HG02938 (cell line): ENCODE data around the gene TERB2.
"Not testable (repeated sequence)": the region's sequence is repeated elsewhere in the genome, so short reads cannot be mapped to it uniquely, and the experiment has no call there.

ENCODE experiments used
- ATAC-seq: cut with Tn5 transposase; IDR thresholded peaks from one replicate; pipeline ENCODE4 v1.9.1; 2021; ENCODE audit warnings: mild to moderate bottlenecking, moderate library complexity; ENCODE audit not compliant: unreplicated experiment

Gene TERB2, protein sequence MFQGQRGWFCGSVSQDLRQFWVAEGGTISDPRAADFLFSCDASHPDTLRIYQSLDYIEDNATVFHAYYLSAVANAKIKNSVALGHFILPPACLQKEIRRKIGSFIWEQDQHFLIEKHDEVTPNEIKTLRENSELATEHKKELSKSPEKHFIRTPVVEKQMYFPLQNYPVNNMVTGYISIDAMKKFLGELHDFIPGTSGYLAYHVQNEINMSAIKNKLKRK

DNA sequence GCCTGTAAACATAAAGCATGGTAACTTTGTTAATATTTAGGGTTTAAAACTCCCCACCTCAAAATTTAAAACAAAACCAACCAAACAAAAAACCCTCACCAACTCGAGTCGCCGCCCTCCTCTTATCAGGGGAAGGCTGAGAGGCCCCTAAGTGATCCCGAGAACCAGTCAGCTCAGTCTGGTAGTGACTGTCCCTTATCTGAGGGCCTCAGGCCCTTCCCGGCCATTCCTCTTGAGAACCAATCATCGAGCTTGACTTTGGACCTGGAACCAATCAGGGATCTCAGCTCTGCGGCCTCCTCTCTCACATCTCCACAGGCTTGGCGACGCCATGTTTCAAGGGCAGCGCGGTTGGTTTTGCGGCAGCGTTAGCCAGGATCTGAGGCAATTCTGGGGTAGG lies at the start of gene TERB2:
Gene TERB2, plus strand, starts transcription at position 300 of the 400 bp plus-strand sequence. Its CDS starts 32 bp downstream, at position 332.
- ATAC-seq, result no peak

DNA sequence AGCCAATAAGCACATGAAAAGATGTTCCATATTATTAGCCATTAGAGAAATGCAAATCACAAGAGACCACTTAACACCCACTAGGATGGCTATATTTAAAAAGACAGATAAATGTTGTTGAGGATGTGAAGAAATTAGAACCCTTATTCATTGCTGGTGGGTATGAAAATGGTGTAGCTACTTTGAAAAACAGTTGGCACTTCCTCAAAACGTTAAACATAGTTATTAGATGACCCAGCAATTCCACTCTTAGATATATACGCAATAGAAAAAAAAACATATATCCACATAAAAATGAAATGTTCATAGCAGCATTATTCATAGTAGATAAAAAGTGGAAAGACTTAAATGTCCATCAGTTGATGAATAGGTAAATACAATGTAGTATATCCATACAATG lies 47.1 kb upstream of the TERB2 start:
- ATAC-seq, result no peak

DNA sequence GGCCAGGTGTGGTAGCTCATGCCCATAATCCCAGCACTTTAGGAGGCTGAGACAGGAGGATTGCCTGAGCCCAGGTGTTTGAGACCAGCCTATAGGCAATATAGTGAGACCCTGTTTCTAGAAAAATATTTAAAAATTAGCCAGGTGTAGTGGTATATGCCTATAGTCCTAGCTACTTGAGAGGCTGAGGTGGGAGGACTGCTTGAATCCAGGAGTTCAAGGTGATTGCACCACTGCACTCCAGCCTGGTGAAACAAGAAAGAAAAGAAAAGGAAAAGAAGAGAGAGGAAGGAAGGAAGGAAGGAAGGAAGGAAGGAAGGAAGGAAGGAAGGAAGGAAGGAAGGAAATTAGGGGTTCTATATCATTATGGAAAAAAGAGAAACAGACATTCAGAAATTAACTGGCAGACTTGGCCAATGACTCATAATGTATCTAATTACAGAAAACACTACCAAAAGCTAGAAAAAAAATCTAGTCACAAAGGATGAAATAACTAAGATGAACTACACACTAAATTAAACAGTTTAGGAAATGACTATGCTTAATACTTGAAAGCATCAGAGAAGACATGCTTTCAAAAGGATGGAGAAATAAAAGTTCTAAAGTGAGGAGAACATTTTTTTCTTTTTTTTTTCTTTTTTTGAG lies 45.4 kb upstream of the TERB2 start:
- no peak for ATAC-seq

DNA sequence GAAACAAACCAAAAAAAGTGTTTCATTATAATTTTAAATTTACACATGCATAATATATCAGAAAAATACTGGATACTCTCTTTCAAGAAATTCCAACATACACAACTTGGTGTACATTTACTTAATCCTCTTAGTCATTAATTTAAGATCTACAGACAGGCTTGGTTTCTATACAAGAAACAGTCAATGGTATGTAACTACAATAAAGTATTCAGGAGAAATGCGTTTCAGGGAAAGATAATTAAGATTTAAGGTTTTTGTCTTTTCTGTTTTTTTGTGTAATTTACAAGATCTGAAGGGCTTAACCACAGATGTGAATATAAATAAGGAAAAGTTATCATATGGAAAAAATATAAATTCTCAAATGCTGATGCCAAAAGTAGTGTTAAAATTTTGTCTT lies 44.3 kb upstream of the TERB2 start:
- not testable (repeated sequence) for ATAC-seq

DNA sequence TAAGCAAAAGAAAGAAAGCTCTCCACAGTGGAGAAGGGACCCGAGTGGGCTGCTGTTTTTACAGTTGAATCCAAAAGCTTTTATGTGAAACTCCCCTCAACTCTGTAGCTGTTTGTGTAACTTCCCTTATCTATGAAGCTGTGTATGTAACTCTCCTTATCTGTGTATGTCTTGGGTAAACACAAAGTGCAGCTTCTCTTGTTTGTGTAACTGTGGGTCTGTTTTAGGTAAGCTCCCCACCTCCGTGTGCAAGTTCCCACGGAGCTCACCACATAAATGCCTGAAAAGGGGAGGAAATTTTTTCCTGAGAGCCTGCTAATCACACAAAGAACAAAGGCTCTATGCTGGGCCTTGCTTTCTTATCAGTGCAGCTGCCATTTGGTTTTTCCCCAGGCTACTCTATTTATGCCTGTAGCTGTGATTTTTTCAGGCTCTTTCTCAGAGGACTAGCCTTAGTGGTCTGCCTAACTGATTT lies 43.5 kb upstream of the TERB2 start:
- ATAC-seq, result not testable (repeated sequence)

DNA sequence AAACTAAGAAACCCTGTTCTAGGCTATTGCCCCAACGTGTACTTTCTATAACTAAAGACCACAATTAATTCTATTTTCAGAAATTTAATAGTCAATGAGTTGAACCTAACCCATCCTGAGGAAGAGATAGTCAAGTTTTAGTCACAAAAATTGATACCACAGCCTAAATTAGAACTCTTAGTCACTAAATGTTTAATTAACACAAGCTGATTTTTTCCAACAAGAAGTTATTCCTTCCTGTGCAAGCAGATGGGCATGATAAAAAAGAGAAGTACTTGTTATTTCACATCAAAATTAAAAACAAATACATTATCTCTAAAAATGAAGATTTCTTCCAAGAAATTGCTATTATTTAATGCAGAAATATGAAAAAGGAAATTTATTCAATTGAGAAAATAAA lies 38.4 kb upstream of the TERB2 start:
- no peak for ATAC-seq

DNA sequence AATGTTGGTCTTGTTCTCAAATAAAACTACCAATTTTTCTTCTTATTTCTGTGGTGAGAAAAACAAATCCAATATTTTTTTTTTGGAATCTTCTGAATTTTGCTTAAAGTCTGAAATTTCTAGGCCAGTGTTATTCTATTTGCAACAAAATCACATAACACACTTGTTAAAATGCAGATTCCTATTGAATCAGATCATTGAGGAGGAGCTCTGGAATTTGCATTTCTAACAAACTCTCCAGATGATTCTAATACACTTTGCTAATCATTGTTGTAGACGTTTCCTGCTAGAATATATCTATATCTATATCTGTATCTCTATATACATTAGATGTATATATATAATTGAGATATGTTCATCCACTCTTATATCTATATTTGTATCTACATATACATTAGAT lies 27.8 kb upstream of the TERB2 start:
- not testable (repeated sequence) for ATAC-seq

DNA sequence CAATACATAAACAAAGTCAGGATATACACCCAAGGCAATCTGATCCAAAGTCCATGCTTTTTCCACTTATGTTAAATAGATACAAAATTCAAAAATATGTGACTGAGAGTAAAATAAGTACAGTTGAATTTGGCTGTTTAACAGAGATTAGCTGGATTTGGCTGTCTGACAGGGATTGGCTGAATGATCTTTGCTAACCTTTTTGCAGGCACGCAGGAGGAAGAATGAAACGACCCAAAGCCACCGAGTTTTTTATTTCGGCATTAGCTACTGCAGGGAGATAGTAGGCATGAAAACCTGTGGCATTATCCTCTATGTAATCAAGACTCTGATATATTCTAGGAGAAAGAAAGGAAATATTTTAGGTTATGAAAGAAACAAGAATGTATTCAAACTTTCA lies 26.2 kb upstream of the TERB2 start:
- not testable (repeated sequence) for ATAC-seq

DNA sequence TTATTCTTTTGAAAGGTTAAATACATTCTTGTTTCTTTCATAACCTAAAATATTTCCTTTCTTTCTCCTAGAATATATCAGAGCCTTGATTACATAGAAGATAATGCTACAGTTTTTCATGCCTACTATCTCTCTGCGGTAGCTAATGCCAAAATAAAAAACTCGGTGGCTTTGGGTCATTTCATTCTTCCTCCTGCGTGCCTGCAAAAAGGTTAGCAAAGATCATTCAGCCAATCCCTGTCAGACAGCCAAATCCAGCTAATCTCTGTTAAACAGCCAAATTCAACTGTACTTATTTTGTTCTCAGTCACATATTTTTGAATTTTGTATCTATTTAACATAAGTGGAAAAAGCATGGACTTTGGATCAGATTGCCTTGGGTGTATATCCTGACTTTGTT lies 1.8 kb downstream of the TERB2 start:
- not testable (repeated sequence) for ATAC-seq

DNA sequence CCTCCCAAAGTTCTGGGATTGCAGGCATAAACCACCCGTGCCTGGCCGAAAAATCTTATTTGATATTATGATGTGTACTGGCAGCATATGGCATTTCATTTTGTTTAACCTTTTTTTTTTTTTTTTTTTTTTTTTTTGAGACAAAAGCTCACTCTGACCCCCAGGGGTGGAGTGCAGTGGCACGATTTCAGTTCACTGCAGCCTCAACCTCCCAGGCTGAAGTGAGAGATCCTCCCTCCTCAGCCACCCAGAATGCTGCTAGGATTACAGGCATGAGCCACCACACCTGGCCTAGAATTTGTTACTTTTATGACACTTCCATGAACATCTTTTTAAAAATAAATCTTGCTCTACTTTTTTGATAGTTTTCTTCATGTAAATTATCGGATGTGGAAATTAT lies 12.0 kb downstream of the TERB2 start:
- no peak for ATAC-seq

DNA sequence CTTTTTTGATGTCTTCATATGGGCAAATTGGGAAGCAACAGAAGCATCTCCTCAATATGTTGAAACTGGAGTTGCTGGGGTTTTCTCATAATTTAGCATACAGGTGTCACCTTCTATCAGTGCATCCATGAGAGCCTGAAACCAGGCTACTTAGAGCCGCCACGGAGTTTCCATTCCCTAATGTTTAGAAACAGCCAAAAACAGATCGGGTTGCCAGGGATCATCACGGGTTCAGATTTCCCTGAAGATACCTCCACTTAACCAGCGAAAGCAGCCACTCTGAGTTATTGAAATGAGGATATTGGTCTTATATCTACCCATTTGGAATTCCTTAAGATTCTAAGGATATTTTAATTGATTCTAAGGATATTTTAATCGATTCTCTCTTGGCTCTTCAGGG lies 14.5 kb downstream of the TERB2 start:
- ATAC-seq, result no peak

DNA sequence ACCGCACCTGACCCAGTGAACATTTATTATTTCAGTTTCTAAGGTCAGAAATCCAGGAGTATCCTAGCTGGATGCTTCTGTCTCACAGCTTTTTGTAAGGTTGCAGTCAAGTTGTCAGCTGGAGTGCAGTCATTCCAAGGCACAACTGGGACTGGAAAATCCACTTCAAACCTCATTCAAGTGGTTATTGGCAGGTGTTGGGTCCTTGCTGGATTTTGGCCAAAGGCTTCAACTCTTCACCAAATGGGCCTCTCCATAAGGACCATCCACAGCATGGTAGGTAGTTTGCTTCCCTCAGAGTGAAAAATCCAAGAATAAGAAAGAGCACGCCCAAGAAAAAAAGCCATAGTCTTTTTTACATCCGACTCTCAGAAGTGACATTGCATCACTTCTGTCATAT lies 19.7 kb downstream of the TERB2 start:
- ATAC-seq, result not testable (repeated sequence)

DNA sequence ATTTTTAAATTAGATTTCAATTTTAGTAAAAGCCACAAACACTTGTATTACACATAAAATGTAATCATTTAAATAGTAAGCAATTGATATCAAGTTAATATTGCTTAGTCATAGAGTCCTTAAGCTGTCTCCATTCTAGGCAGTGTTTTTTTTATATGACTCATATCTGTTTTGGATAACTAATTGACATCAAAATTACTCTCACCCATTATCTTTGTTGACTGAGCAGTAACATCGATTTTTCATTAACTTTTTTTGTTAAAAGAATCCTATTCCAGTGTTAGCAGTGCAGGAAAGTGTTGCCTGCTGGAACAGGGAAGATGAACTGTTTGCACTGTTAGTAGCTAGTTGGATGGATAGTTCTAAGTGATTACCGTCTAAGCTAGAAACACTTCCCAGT lies 21.3 kb downstream of the TERB2 start:
- ATAC-seq, result not testable (repeated sequence)

DNA sequence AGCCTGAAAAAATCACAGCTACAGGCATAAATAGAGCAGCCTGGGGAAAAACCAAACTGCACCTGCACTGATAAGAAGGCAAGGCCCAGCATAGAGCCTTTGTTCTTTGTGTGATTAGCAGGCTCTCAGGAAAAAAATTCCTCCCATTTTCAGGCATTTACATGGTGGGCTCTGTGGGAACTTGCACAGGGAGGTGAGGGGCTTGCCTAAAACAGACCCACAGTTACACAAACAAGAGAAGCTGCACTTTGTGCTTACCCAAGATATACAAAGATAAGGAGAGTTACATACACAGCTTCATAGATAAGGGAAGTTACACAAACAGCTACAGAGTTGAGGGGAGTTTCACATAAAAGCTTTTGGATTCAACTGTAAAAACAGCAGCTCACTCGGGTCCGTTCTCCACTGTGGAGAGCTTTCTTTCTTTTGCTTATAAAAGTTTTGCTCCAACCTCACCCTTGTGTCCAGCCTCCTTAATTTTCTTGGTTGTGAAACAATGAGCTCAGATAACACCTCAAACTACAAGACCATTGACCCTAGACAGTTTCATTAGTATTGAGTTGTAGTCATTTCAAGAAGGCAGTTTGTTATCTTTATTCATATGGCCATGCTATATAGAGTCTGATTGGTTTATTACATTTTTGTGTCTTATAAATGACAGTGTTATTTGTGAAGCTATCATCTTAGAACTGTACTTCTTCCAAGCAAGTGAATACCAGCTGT lies 23.3 kb downstream of the TERB2 start:
- ATAC-seq, result not testable (repeated sequence)

DNA sequence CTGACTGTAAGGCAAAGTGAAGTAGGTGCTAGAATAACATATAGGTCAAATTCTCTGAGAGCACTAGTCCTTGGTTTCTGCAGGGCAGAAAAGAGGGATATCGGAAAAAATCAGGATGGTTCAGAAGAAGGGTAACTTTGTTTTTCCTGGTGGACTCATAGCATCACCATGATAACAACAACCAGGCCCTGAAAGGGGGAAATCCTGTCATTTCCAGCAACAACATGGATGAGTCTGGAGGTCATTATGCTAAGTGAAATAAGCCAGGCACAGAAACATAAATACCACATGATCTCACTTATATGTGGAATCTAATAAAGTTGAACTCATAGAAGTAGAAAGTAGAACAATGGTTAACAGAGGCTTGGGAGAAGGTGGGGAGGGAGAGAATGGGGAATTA lies 27.7 kb downstream of the TERB2 start:
- ATAC-seq, result not testable (repeated sequence)

DNA sequence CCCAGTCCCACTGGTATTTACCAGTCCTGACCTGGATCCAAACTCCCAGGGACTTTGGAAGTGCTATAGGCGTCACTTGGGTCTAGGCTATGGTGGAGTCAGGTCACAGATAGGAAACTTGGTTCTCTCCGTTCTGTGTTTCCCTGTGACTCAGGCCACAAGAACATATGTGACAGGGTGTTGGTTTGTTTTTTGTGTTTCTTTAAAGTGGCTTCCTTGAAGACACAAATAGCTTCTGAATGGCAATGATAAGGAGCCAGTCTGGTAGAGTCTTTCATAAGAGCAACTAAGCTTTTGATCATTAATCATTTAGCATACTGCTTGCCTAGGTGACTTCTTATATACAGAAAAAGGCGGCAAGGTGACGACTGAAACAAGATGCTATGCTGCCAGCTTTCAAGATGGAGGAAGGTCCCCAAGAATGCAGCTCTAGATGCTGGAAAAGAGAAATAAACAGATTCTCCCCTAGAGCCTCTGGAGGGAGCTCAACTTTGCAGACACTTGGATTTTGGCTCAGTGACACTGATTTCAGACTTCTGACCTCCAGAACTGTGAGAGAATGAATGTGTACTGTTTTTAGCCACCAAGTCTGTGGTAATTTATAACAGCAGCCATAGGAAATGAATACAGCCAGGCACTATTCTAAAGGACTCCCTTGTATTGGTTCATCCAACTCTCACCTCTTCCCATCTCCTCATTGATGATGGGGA lies 30.0 kb downstream of the TERB2 start:
- not testable (repeated sequence) for ATAC-seq

DNA sequence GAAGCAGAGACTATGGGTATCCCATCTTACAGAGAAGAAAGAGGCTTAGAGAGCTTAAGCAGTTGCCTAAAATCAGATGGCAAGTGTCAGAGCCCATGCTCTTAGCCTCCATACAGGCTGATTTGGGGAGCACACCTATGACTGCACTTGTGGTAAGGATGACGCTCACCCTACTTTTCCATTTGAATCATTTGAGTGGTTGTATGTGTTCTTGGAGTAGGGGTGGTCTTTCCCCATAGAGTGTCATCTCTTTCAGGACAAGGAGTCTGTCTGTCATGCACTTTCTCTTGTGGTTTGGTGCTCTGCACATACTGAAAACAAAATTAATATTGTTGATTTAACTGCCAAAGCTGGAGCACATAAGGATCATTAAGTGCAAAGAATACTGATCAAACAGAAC lies 31.2 kb downstream of the TERB2 start:
- ATAC-seq, result not testable (repeated sequence)

DNA sequence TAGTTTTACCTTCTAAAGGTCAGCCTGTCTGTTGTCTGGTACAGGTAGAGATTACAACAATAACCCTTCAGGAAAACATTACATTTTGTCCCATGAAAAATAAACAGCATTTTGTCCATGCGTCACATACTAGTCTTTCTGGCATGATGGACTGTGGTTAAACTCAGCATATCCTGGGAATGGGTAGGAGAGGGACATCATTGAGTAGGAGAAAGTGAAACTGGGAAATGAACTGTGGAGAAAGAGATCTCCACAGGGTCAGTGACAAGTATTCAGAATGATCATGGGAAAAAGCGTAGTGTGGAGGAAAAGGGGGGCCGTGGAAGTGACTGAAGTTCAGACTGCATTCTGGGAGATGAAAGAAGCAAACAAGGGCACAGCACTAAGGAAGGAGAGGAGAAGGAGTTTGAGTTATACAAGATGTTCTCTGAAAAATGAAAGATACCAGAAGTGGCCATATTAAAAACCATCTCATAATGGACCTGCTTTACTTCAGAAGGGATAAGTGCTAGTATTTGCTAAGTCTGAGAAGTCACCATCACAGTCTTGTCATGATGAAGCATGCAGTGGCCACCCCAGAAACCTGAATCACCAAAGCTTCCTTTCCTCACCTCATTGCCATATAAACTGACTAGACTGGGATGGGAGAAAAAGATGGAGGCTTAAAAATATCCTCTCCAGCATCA lies 31.8 kb downstream of the TERB2 start:
- not testable (repeated sequence) for ATAC-seq

DNA sequence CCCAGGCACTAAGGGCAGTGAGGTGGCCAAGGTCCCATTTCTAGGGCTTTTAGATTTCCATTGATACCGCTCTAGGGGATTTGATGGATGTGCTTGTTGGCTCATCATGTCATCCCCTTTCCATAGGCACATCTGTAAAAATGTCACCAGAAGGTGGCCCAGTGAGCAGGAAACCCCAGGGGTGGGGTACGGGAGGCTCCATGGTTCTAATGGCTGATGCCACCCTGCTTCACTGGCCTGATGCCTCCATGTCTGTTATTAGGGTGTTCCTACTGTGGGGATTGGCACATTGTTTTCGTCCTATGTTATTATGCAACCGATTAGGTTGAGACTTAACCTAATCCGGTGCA lies 32.4 kb downstream of the TERB2 start:
- ATAC-seq, result not testable (repeated sequence)

DNA sequence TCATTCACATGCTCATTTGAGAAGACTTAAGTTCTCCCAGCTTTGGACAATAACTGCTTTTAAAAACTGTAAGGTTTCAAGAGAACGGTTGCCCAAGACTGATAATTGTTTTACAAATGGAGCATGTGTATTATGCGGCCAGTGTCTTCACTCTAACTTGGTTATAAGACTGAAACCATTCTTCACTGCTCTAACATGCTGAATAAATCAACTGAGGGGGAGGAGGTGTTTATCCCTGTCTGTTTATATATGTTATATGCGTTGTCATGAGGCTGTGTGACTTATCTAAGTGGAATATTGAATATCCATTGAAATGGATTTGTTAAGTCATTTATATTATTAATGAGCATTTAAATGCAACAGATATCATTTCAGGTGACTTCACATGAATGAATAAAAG lies 41.1 kb downstream of the TERB2 start:
- ATAC-seq, result not testable (repeated sequence)

DNA sequence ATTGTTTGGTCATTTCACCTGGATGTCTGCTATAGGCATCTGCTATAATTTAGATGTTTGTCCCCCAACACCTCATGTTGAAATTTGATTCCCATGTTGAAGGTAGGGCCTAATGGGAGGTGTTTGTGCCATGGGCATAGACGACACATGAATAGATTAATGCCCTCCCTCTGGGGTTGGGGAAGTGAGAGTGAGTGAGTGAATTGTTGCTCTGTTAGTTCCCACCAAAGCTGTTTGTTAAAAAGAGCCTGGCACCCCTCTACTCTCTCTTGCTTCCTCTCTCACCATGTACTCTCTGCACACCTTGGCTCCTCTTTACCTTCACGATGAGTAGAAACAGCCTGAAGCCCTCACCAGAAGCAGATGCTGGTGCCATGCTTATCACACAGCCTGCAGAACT lies 42.6 kb downstream of the TERB2 start:
- no peak for ATAC-seq
